Common myeloid progenitor, CD34-positive (primary cell): ENCODE data around the gene ATR. TPM values are rescaled to one million over a fixed set of nuclear protein-coding genes. Genes with fewer than 3 reads are reported as not detected.

ENCODE experiments used
- CTCF ChIA-PET: fragments of 350-600 bp; sonication (Branson Sonifier 250); formaldehyde crosslinking; loops from one replicate; lab custom pipeline; 2021; ENCODE audit warnings: antibody characterized with exemption; lab: Charles Lee
- POLR2A ChIA-PET: fragments of 350-600 bp; sonication (Branson Sonifier 250); formaldehyde crosslinking; loops from one replicate; lab custom pipeline; 2021; ENCODE audit warnings: antibody characterized with exemption; lab: Charles Lee
- DNase-seq, 3 donors: peaks; one replicate each; pipeline versions ENCODE4 v3.0.0 to v3.0.0-alpha.2; 2013
- H3K27ac ChIP-seq, 2 experiments: 1 replicate in 1 of 2; 2 replicates in 1 of 2; pipeline ENCODE4 v1.7.0; 2013; ENCODE audit warnings: inconsistent platforms in 2 of 2, low read length in 2 of 2, mild to moderate bottlenecking in 2 of 2, low read depth in 1 of 2, moderate library complexity in 1 of 2; ENCODE audit not compliant: severe bottlenecking in 2 of 2, insufficient read depth in 1 of 2, poor library complexity in 1 of 2
- H3K27me3 ChIP-seq, 5 experiments: replicated peaks in 2 of 5; 1 replicate in 3 of 5; 2 replicates in 2 of 5; pipeline versions ENCODE4 v1.6.1 to v1.7.0; 2013; ENCODE audit warnings: low read length in 4 of 5, mild to moderate bottlenecking in 2 of 5, moderate library complexity in 2 of 5, inconsistent platforms in 1 of 5; ENCODE audit not compliant: insufficient read depth in 5 of 5, control insufficient read depth in 4 of 5
- H3K36me3 ChIP-seq, 4 experiments: 1 replicate in 2 of 4; 2 replicates in 2 of 4; pipeline versions ENCODE4 v1.6.1 to v1.7.0; 2013; ENCODE audit warnings: low read length in 3 of 4, control low read depth in 1 of 4, mild to moderate bottlenecking in 1 of 4; ENCODE audit not compliant: control insufficient read depth in 4 of 4, insufficient read depth in 4 of 4
- H3K4me1 ChIP-seq, 4 experiments: 1 replicate in 3 of 4; 2 replicates in 1 of 4; pipeline versions ENCODE4 v1.6.1 to v1.7.1; 2013; ENCODE audit warnings: low read length in 3 of 4, mild to moderate bottlenecking in 3 of 4, control low read depth in 1 of 4, inconsistent platforms in 1 of 4, moderate library complexity in 1 of 4; ENCODE audit not compliant: control insufficient read depth in 4 of 4, insufficient read depth in 4 of 4; ENCODE audit errors: control extremely low read depth in 1 of 4
- H3K4me3 ChIP-seq, 7 experiments: 1 replicate in 4 of 7; 2 replicates in 3 of 7; pipeline versions ENCODE4 v1.5.1 to v1.7.0; 2013; ENCODE audit warnings: mild to moderate bottlenecking in 7 of 7, low read length in 6 of 7, moderate library complexity in 6 of 7, inconsistent platforms in 2 of 7, low read depth in 2 of 7, control low read depth in 1 of 7; ENCODE audit not compliant: insufficient read depth in 4 of 7, control insufficient read depth in 1 of 7; ENCODE audit errors: extremely low read depth in 1 of 7
- H3K9me3 ChIP-seq, 5 experiments: 1 replicate in 4 of 5; 2 replicates in 1 of 5; pipeline versions ENCODE4 v1.6.1 to v1.7.1; 2013; ENCODE audit warnings: low read length in 4 of 5, mild to moderate bottlenecking in 2 of 5, inconsistent platforms in 1 of 5, low read depth in 1 of 5, moderate library complexity in 1 of 5; ENCODE audit not compliant: control insufficient read depth in 4 of 5, insufficient read depth in 2 of 5; ENCODE audit errors: control extremely low read depth in 1 of 5
- WGBS: methylation state at CpG from one replicate; pipeline ENCODE4 v1.1.5; 2013; ENCODE audit not compliant: insufficient coverage; 5-methylcytosine and 5-hydroxymethylcytosine counted together
- polyA plus RNA-seq: library from polyadenylated mRNA; unstranded; fragments of 120-200 nt; gene quantifications from one replicate; pipeline ENCODE4 v1.2.1, GENCODE V29; 2013

The ATR gene
- polyA plus RNA-seq = 23.8 TPM

DNA sequence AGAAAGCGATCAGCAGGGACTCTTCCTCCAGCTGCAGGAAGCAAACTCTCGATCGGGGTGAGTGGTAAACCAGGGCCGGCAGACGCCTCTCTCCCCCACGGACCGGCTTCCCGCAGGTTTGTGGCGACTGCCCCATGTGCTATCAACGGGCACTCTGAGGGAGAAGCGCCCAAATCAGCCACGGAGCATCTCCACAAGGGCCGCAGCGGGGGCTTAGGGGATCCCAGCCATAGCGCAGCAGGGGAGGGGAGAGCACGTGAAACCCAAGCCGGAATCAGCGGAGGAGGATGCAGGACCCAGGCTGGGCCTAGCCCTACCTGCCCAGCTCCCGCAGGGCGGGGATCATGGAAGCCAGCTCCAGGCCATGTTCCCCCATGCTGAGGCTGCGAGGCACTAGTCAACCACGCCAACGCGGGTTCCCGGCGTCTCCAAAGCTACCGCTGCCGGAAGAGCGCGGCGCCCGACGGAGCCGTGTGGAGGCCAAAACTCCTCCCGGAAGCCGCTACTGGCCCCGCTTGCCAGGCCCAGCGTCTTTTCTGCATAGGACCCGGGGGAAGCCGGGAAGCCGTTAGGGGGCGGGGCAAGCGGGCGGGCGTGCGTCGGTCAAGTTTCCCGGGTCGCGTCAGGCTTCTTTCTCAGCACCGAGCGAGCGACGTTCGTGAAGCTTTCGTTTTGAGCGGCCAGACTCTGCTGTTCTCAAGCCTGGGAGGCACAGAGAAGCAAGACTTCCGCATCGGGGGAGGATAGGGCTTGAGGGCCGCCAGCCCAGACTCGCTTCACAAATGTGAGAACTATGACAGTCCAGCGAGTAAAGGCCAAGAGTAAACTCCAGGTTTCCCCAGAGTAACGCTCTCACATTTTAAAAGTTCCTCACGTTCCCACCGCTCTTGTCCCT lies at the start of gene ATR:
TSS of gene ATR (minus strand) at position 405 of the 895 bp plus-strand sequence. CDS start at position 376, 29 bp downstream.
- peak within 1 kb of the TSS; percentile 87 to 96 for H3K27ac ChIP-seq
- H3K27me3 ChIP-seq = no peaks in the 10 kb centered on the region
- DNase-seq = peak; percentile 95 to 98 (median 97)
- ChIA-PET CTCF (interaction anchor here (0.6 to 1.5 kb wide), 3 partner anchors 11 to 19 kb away, joined by 3 to 4 read pairs (median 3); no protein-coding TSS in a partner anchor), POLR2A (interaction anchor here (1.0 to 1.5 kb wide), 3 partner anchors 16 to 423 kb away, joined by 3 to 4 read pairs (median 4); partner anchors contain the start of genes TRPC1 and U2SURP)
- H3K9me3 ChIP-seq = no peaks in the 10 kb centered on the region
- peaks cover 0 to 3% (median 0%) of the 10 kb centered on the region in 4 experiments for H3K36me3 ChIP-seq
- H3K4me3 ChIP-seq = peak within 1 kb of the TSS; percentile 85 to 97 (median 92)
- WGBS = 0% methylated on average over 63 of the region's 65 CpGs
- H3K4me1 ChIP-seq = peaks cover 8 to 36% (median 21%) of the 10 kb centered on the region in 4 experiments

DNA sequence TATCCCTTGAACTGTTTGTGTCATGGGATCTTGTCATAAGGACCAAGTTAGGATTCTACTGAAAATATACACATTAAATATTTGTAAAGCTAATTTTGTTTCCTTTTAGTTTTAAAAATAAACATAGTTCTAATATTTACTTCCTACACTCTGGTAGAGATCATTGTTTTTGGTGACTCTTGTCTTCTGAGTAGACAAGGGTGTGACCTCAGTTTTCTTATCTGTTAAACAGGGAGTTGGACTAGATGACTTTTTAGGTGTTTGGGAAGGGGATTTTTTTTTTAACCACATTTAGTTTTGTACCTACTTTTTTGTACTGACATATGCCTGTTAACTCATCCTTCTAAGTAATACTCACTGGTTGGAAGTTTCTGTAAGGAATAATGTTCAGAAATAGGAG lies 48.4 kb upstream of the ATR start:
- Histone ChIP-seq H3K27me3 (no peaks in the 10 kb centered on the region), H3K27ac (no peak overlapping the region), H3K4me3 (no peak overlapping the region), H3K9me3 (peaks cover 0 to 1% (median 0%) of the 10 kb centered on the region in 5 experiments), H3K4me1 (no peaks in the 10 kb centered on the region), H3K36me3 (no peaks in the 10 kb centered on the region)
- CTCF ChIA-PET = interaction anchor here (0.8 to 1.3 kb wide), 3 partner anchors 11 to 40 kb away, joined by 3 read pairs; no protein-coding TSS in a partner anchor
- DNase-seq = no peak
- POLR2A ChIA-PET = interaction anchor here (0.8 kb wide), 1 partner anchor 17 kb away, joined by 5 read pairs; no protein-coding TSS in a partner anchor

DNA sequence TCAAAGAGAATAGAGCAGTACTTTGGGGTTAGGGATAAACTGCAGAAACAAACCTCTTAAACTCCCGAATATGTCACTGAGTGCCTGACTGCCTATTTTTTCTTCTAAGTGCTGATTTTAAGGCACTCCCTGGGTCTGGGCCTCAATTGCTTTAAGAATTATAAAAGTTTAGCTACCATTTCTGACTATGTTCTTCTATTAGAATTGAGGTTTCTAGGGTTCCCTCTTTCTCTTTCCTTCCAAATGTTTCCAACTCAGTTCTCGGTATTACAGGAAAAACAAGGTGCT lies 46.6 kb upstream of the ATR start:
- Histone ChIP-seq H3K27me3 (no peaks in the 10 kb centered on the region), H3K9me3 (peaks cover 0 to 1% (median 0%) of the 10 kb centered on the region in 5 experiments), H3K4me1 (no peaks in the 10 kb centered on the region), H3K4me3 (no peak overlapping the region), H3K27ac (no peak overlapping the region), H3K36me3 (no peaks in the 10 kb centered on the region)
- no peak for DNase-seq
- WGBS = 92% methylated on average over 2 of the region's 2 CpGs
- POLR2A ChIA-PET = no interaction called here
- CTCF ChIA-PET = interaction anchor here (0.7 kb wide), 1 partner anchor 11 kb away, joined by 4 read pairs; no protein-coding TSS in a partner anchor

DNA sequence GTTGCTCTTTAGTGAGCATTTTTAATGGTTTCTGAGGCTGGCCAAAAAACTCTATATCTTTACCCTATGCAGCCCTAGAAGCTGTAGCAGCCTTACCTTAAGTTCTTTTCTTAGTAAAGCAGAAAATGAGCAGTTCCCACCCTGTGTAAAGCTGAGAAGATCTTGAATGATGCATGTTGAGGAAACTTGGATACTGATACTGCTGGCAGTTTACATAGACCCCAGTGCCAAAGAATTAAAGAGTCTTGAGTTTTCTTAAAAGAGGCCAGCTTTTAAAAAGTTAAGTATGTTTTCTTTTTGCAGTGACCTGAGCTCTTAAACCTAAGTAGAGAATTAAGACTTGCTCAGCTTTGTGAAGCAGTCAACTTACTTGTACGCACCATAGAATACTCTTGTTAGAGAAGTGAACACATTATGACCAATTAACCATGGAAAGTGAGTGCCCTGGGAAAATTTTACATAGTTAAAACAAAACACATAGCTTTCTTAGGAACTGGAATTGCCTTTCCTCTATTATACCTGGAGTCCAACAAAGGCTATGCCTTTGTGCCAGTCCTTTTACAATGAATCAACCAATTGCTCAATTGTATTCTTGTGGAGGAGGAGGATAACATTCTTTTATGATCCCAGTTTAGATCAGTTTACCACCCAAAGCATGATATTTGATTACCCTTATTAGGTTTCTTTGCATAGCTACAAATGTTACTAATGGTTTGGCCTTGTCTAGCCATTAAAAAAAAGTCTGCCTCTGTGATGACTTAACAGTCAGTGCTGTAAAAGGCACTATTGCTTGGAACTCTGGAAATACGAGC lies 46.0 kb upstream of the ATR start:
- 100% methylated on average over 1 of the region's 2 CpGs for WGBS
- ChIA-PET CTCF (interaction anchor here (0.7 kb wide), 1 partner anchor 10 kb away, joined by 4 read pairs; no protein-coding TSS in a partner anchor), POLR2A (no interaction called here)
- H3K27me3 ChIP-seq = no peaks in the 10 kb centered on the region
- no peak for DNase-seq
- H3K4me3 ChIP-seq = no peak overlapping the region
- no peaks in the 10 kb centered on the region for H3K4me1 ChIP-seq
- H3K36me3 ChIP-seq = no peaks in the 10 kb centered on the region
- no peak overlapping the region for H3K27ac ChIP-seq
- H3K9me3 ChIP-seq = peaks cover 0 to 1% (median 0%) of the 10 kb centered on the region in 5 experiments

DNA sequence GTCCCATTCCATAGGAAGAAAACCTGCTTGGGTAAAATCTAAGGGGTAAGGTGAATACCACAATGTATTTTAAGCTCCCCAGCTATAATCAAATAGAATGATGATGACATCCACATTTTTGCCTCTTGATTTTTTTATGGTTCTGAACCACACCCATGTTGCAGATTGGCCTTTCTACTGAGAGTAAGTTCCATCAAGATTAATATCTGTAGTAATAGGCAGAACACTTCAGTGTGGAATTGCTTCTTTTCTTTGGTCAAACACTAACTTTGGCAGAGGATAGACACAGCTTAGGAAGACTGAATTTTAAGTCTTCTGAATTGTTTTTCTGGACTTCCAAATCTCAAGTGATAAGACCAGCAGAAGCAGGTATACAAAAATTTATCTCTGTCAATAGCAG lies 44.7 kb upstream of the ATR start:
- H3K4me3 ChIP-seq = no peak overlapping the region
- POLR2A ChIA-PET = no interaction called here
- no peaks in the 10 kb centered on the region for H3K36me3 ChIP-seq
- H3K4me1 ChIP-seq = no peaks in the 10 kb centered on the region
- DNase-seq = no peak
- H3K27ac ChIP-seq = no peak overlapping the region
- peaks cover 0 to 1% (median 0%) of the 10 kb centered on the region in 5 experiments for H3K9me3 ChIP-seq
- CTCF ChIA-PET = interaction anchor here (0.9 kb wide), 1 partner anchor 12 kb away, joined by 3 read pairs; no protein-coding TSS in a partner anchor
- H3K27me3 ChIP-seq = no peaks in the 10 kb centered on the region

DNA sequence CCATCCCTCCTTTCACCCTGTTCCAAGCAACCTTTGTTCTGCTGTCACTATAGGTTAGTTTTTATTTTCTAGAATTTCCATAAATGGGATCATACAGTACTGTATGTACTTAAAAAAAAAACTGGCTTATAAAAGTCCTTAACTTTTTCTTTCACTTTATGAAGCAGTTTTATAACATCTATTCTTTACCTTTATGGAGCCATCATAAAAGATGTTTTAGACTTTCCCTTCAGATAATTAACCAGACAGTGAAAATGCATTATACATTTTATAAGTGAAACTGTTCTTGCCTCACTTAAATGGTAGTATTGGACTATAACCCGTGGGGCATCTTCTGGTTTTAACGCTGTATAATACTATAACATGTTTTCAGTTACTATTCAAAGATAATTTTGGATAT lies 43.9 kb upstream of the ATR start:
- H3K9me3 ChIP-seq = peaks cover 0 to 1% (median 0%) of the 10 kb centered on the region in 5 experiments
- POLR2A ChIA-PET = no interaction called here
- H3K36me3 ChIP-seq = no peaks in the 10 kb centered on the region
- H3K27ac ChIP-seq = no peak overlapping the region
- no peaks in the 10 kb centered on the region for H3K27me3 ChIP-seq
- no CpG with 5 or more reads among the region's 2 CpGs for WGBS
- CTCF ChIA-PET = no interaction called here
- H3K4me3 ChIP-seq = no peak overlapping the region
- DNase-seq = no peak
- no peaks in the 10 kb centered on the region for H3K4me1 ChIP-seq
